ENCODE measurements around the gene HDGFL1.

DNA sequence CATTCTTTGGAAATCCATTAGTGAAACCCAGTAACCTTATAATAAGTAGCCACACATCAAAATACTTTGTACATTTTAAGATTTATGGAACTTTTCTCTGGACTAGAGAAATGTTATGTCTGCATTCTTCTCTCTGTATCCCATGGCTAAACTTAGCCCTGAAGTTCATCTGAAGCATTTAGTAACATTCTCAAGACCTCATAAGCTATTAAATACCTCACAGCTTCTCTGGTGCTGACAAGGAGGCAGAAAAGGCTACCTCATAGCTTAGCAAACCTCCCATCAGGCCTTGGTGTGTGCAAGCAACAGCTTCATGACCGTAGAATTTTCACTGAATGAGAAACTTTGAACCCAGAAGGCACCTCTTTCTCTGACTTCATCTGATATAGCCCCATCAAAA is 38.9 kb upstream of the HDGFL1 start:
- TF ChIP-seq CTCF (IDR thresholded peaks at IDR 0.05; ENCODE audit: poor library complexity), result no peak
- TF ChIP-seq EZH2 (IDR thresholded peaks at IDR 0.05; ENCODE audit: borderline replicate concordance), result no peak
- TF ChIP-seq EZH2phosphoT487 (IDR thresholded peaks at IDR 0.05; ENCODE audit: low read depth, severe bottlenecking, unreplicated experiment), result no peak

All from hepatocyte (in vitro differentiated cells).